KMS-11 (cell line): ENCODE measurements around the gene ZNF76.

Experiments used
- H2AFZ ChIP-seq: fragments of 200-600 bp; sonication (generic); 2 replicates; pipeline ENCODE4 v1.6.1; 2016; ENCODE audit warnings: antibody characterized with exemption, mixed run types, low read depth
- H3K27ac ChIP-seq: fragments of 200-600 bp; sonication (generic); 2 replicates; pipeline ENCODE4 v1.6.1; 2016; ENCODE audit warnings: mild to moderate bottlenecking, mixed run types
- H3K27me3 ChIP-seq: fragments of 200-600 bp; sonication (generic); 2 replicates; pipeline ENCODE4 v1.6.1; 2017; ENCODE audit warnings: mild to moderate bottlenecking, low read depth, mixed run types, moderate library complexity; ENCODE audit not compliant: insufficient read depth
- H3K36me3 ChIP-seq: fragments of 200-600 bp; sonication (generic); 2 replicates; pipeline ENCODE4 v1.6.1; 2017; ENCODE audit warnings: mild to moderate bottlenecking, mixed run types; ENCODE audit not compliant: insufficient read depth
- H3K4me1 ChIP-seq: fragments of 200-600 bp; sonication (generic); 2 replicates; pipeline ENCODE4 v1.6.1; 2016; ENCODE audit warnings: mild to moderate bottlenecking, low read depth, mixed run types; ENCODE audit not compliant: poor library complexity, severe bottlenecking
- H3K4me2 ChIP-seq: fragments of 200-600 bp; sonication (generic); 2 replicates; pipeline ENCODE4 v1.7.0; 2016; ENCODE audit warnings: mild to moderate bottlenecking, mixed run types
- H3K4me3 ChIP-seq: fragments of 200-600 bp; sonication (generic); IDR thresholded peaks from 2 replicates; pipeline ENCODE4 v1.6.1; 2017; ENCODE audit warnings: low read depth, low read length, mixed read lengths; ENCODE audit not compliant: insufficient read depth
- H3K79me2 ChIP-seq: fragments of 200-600 bp; sonication (generic); 2 replicates; pipeline ENCODE4 v1.6.1; 2016; ENCODE audit warnings: low read depth, mixed run types; ENCODE audit not compliant: insufficient read depth
- H3K9ac ChIP-seq: fragments of 200-600 bp; sonication (generic); 2 replicates; pipeline ENCODE4 v1.6.1; 2016; ENCODE audit warnings: mild to moderate bottlenecking, mixed run types
- H4K20me1 ChIP-seq: fragments of 200-600 bp; sonication (generic); 2 replicates; pipeline ENCODE4 v1.6.1; 2016; ENCODE audit warnings: mild to moderate bottlenecking, mixed run types; ENCODE audit not compliant: insufficient read depth
- CTCF ChIP-seq: fragments of 200-600 bp; sonication (generic); conservative IDR thresholded peaks from 2 replicates; pipeline ENCODE4 v1.6.1; 2017; ENCODE audit warnings: low read depth, mild to moderate bottlenecking, antibody characterized with exemption, low read length, moderate library complexity, mixed read lengths

The ZNF76 gene

GRCh38 chr6:35218456-35218855 is 41.1 kb upstream of the ZNF76 start:
- H3K4me2 ChIP-seq: no peak overlapping the region
- no peaks in the 10 kb centered on the region for H3K36me3 ChIP-seq
- H3K4me1 ChIP-seq: no peaks in the 10 kb centered on the region
- no peaks in the 10 kb centered on the region for H3K27me3 ChIP-seq
- H3K79me2 ChIP-seq: no peaks in the 10 kb centered on the region
- H3K9ac ChIP-seq: no peak overlapping the region
- H2AFZ ChIP-seq: no peak overlapping the region
- no peaks in the 10 kb centered on the region for H4K20me1 ChIP-seq
- no peak overlapping the region for H3K4me3 ChIP-seq
- no peak overlapping the region for H3K27ac ChIP-seq
- TF ChIP-seq CTCF: no peak

DNA sequence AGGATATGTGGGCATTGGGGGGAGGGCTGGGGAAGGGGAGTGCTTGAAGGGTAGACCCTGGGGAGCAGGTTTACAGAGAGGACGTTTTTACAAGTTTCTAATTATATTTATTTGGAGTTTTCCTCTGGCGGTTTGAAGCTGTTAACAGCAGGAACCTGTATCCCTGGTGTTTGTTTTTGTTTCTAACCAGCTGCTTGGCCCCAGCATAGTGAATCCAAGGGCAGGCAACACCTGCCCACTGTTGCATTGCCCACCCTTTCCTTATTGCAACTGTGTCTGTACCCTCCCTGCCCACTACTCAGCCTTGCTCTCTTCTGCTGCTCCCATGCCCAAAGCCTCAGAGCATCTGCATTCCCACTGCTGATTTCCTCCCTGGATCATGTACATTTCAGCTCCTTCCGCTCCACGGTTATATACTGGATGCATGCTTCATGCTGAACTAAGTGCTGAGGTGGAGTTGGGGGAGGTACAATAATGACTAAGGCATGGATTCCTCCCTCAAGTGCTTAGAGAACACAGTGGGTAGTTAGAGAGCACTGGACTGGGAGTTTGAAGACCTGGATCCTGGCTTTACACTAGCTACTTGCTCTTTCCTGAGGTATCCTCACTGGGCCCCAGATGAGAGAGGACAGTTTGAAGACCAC is 39.7 kb upstream of the ZNF76 start:
- H3K79me2 ChIP-seq: no peaks in the 10 kb centered on the region
- H3K9ac ChIP-seq: no peak overlapping the region
- no peaks in the 10 kb centered on the region for H3K4me1 ChIP-seq
- H2AFZ ChIP-seq: no peak overlapping the region
- H3K36me3 ChIP-seq: no peaks in the 10 kb centered on the region
- H3K4me3 ChIP-seq: no peak overlapping the region
- no peak overlapping the region for H3K27ac ChIP-seq
- H3K27me3 ChIP-seq: no peaks in the 10 kb centered on the region
- no peak for TF ChIP-seq CTCF
- H3K4me2 ChIP-seq: no peak overlapping the region
- H4K20me1 ChIP-seq: no peaks in the 10 kb centered on the region

- TF ChIP-seq CTCF: no peak
- no peaks in the 10 kb centered on the region for H3K79me2 ChIP-seq
- no peak overlapping the region for H3K4me3 ChIP-seq
- H3K4me2 ChIP-seq: no peak overlapping the region
- no peaks in the 10 kb centered on the region for H3K27me3 ChIP-seq
- H3K9ac ChIP-seq: no peak overlapping the region
- no peaks in the 10 kb centered on the region for H3K4me1 ChIP-seq
- H3K36me3 ChIP-seq: no peaks in the 10 kb centered on the region
- no peaks in the 10 kb centered on the region for H4K20me1 ChIP-seq
- H3K27ac ChIP-seq: no peak overlapping the region
- H2AFZ ChIP-seq: no peak overlapping the region
These were observed 38.8 kb upstream of the ZNF76 start for GRCh38 chr6:35220711-35221110.

- Histone ChIP-seq H3K4me1 (no peaks in the 10 kb centered on the region), H4K20me1 (no peaks in the 10 kb centered on the region), H3K27ac (no peak overlapping the region), H3K36me3 (no peaks in the 10 kb centered on the region), H2AFZ (no peak overlapping the region), H3K79me2 (no peaks in the 10 kb centered on the region), H3K4me3 (no peak overlapping the region), H3K9ac (no peak overlapping the region), H3K27me3 (no peaks in the 10 kb centered on the region), H3K4me2 (no peak overlapping the region)
- TF ChIP-seq CTCF: no peak
These were observed 36.1 kb upstream of the ZNF76 start for GRCh38 chr6:35223396-35223795.
